DMS 273 treated with DMSO at 0.1 percent for 48 hours (cell line): ENCODE results near the gene BAIAP2L1.
"Not testable (repeated sequence)": the region's sequence is repeated elsewhere in the genome, so short reads cannot be mapped to it uniquely, and the experiment has no call there.

ENCODE experiments used
- DNase-seq: peaks from one replicate; lab custom pipeline; 2025; lab: John Stamatoyannopoulos, UW

Gene BAIAP2L1

DNA sequence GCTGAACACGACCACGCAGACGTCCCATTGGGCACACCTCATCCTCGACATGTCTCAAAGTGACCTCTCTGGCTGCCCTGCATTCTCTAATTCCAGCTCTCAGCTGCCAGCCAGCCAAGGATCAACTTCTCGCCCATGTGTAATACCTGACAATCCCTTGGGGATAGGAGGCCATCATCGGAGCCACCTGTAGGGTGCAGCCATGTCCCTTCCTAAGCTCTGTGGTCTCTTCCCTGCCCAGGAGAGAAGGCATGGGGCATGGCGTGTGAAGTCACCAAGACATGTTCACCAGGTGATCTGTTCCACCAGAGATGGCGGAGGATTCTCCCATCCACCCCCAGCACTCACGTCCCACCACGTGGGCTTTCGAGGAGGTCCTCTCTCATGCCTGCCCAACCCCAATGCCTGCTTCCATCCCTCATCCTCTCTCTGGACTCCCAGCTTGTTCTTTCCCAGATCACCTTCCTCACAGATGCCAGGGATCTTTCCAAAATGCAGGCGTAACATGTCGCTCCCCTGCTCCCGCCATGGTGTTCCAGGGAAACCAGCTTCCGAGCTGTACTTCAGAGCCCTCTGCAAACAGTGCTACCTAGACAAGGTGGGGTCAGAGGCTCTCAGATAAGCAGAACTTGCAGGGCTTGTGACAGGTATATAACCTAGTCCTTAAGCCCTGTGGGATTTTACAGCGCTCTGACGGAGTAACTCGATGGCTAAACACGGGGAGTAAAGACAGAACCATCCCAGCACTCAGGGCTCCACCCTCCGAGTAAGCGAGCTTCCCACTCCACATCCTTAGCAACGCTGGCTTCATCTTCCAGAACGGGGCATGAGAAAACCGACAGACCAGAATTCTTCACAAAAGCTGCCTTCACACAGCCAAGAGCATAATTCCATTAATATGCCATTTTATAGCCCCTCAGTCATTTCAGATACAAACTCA, 78.3 kb downstream of the BAIAP2L1 start:
- no peak for DNase-seq

DNA sequence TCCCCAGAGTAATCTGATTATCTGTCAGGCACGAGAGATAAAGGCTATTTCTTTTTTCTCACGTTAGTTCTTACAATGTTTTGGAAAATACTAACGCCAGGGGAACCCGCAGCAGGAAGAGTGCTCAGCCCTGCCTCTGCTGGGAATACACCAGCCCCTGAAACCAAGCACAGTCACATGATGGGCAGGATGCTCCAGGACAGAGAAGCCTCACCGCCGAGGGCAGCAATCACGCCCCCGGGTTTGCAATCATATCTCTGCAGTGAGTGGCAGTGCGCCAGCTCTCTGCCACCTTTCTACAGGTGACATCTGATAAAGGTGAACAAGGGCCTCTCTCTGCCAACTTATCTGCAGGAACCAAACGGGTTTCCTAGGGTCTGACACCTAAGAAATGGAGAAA, 79.6 kb downstream of the BAIAP2L1 start:
- no peak for DNase-seq

- no peak for DNase-seq
These were observed 81.7 kb downstream of the BAIAP2L1 start for GRCh38 chr7:98319176-98319575.

- no peak for DNase-seq
These were observed 83.4 kb downstream of the BAIAP2L1 start for GRCh38 chr7:98317366-98318040.

GRCh38 chr7:98315994-98316527, 84.8 kb downstream of the BAIAP2L1 start:
- not testable (repeated sequence) for DNase-seq

GRCh38 chr7:98315318-98315993, 85.4 kb downstream of the BAIAP2L1 start:
- no peak for DNase-seq

DNA sequence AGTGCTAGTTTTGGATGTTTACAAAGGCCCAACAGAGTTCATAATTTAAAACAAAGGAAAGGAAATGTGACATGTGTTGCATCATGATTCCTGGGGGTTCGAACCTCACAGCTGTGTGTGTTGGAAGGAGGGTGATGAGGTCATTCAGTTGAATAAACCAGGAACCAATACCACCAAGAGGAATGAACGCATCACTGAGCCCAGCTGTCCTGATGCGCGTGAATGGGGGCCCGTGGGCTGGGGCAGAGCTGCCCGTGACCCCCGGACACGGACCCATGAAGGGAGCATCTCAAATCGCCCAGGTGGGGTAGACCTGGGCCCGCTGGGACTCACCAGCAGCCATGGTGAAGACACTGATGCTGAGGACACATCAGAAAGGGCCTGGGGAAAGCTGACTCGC, 86.4 kb downstream of the BAIAP2L1 start:
- no peak for DNase-seq

DNA sequence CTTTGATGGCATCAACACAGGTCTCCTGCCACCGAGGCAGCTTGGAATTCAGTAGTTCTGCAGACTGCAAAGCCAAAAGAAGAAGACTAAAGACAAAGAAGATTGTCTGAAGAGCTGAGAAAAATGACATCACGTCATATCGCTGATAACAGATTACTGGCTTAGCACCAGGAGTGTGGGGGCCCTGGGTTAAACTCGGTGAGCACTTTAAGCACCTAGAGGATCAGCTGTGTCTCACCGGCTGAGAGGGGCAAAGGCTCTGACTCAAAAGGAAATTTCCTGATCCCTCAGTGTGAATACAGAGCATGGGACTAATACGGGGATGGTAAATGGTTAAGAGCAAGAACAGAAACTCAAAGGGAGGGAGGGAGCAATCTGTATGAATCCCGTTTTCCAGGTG, 88.7 kb downstream of the BAIAP2L1 start:
- no peak for DNase-seq

- no peak for DNase-seq
These were observed 91.3 kb downstream of the BAIAP2L1 start for GRCh38 chr7:98309566-98309965.

DNA sequence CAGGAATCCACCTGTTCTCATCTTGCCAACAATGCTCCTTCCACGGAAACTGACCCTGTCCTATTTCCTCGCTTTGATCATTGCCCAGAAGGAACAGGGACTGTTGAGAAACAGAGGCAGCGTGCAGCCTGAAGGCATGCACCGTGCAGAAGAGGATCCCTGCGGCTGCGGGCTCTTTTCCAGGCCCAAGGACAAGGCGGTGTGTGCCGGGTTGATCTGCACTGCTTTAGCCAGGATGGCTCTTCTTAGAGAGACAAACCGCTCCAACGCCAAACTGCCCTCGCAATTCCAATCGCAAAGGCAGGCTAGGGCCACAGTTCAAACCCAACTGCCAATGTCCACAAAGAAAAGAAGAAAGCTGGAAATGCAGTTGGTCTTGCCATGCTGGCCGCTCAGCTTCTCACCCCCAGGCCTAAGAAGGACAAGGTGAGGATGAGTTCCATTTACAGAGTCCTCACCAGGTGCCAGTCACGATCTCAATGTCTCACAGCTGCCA, 92.9 kb downstream of the BAIAP2L1 start:
- no peak for DNase-seq

DNA sequence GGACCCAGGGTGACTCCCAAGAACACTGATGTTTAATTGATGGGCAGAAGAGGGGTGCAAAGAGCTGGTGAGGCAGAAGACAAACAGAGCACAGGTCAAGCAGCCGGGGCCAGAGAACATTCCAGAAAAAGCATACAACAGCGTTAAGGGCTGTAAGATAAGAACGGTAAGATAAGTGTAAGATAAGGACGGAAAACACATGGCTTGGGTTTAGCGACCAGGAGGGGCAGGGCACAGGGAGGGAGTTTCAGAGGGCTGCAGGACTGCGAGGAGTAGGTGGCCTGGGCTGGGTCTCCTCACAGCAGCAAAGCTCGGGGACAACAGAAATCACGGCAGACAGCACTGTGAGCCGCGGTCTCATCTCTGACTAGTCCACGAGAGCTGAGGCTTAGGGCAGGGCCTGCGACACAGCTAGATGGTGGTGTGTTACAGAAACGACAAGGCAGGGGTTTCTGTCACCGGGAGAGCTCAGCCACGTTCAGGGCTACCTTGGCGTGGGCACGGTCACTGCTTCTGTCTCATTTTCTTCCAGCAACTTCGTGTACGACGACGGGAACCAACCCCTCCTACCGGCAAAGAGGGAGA, 94.8 kb downstream of the BAIAP2L1 start:
- DNase-seq = no peak

DNA sequence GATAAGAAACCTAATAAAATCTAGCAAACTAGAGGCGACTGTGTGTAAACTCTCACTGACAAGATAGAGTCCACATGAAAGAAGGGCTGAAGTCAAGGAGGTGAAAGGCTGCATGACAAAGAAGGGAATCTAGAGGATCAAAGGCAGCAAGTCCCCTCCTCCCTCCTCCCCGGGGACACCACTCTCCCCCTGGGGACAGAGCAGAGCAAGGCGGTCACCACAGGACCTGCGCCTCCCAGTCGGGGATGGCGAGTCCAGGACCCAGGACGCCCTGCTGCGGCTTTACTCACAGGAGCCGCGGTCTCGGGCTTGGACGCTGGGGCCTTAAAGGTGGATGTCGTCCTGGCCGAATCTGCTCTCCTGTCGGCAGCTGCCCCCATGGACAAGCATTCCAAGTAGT, 97.0 kb downstream of the BAIAP2L1 start:
- DNase-seq = no peak

DNA sequence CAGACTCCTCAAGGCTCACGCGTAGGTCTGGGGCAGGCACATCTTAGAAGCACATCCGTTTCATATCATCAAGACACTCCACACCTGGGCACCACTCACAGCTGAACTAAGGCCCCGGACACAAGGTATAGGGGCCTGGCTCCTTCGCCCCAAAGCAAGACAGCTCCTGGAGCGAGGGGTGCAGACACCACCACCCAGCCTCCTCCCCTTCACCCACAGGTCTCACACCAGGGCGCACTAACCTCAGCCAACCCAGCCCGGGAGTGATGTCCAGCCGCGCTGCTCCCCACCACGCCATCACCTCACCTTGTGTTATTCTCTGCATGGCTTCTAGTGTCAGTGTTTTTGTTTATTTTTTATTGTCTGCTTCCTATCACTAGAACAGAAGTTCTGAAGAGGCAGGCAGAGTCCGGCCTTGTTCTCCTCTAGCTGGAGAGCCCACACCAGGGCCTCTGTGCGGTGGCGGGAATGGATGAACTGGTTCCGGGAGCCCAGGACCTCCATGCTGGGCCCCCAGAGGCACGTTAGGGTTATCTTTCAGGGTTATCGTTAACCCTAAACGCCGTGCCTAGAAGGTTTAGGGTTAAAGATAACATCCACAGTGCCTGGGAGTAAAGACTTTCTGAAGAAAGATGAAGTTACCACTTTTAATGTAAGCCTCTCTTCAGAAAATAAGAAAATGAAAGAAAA, 97.6 kb downstream of the BAIAP2L1 start:
- no peak for DNase-seq

- no peak for DNase-seq
These were observed 99.0 kb downstream of the BAIAP2L1 start for GRCh38 chr7:98301693-98302470.

DNA sequence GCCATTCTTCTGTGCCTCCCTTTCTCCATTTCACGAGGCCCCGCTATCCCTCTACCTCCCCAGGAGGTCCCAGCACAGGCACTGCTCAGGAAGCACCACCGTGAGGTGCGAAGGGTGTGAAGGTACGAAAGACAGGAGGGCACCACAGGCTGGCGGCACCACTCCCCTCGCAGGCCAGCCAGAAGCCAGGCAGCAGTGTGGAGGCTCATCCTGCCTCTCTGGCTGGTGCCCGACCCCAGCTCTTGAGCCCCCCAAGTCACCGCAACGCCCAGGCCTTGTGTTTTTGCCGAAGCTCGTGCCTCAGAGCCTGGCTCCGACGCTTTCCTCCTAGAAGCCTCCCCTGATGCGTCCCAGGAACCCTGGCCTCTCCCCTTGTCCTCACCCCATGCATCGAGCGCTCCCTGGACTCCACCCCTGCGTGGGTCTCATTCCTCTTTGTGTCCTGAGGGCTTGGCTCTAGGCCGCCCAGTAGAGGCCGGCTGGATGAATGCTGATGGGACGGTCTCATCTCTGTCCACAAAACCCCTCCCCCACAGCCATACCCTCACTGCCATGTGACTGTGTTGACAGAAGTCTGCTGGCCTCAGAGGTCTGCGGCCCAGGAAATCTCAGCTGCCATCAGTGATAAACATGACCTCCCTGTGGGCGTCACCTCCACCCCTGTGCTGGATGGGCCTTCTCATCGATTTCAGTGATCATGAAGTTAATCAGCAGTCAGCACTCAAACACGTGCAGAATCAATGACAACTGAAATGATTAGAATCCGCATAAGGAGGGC, 100.1 kb downstream of the BAIAP2L1 start:
- no peak for DNase-seq

DNA sequence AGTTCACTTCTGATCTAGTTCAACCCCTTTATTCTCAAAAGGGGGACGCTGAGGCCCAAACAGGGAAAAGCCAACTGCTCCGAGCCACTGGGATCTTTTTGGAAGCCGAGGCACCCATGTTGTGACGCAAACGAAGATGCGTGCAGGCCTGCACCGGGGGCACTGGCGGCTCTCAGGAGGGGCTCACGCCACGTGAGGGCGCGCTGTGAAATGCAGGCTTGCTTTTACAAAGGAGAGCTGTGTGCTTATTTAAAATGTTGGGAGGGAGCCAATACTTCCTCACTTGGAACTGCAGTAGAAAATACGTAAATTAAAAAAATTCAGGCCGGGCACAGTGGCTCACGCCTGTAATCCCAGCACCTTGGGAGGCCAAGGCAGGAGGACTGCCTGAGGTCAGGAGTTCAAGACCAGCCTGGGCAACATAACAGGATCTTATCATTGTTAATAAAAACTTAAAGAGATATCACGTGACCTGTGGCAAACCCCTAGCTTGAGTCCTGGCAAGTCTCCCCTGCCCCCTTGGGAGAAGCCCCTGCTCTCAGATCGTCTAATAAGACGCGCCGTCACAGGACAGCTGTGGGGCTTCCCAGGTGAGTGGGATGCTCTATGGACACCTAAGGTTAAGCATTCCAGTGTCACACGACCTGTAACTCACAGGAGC, 103.1 kb downstream of the BAIAP2L1 start:
- no peak for DNase-seq

GRCh38 chr7:98296833-98297232, 104.1 kb downstream of the BAIAP2L1 start:
- no peak for DNase-seq

DNA sequence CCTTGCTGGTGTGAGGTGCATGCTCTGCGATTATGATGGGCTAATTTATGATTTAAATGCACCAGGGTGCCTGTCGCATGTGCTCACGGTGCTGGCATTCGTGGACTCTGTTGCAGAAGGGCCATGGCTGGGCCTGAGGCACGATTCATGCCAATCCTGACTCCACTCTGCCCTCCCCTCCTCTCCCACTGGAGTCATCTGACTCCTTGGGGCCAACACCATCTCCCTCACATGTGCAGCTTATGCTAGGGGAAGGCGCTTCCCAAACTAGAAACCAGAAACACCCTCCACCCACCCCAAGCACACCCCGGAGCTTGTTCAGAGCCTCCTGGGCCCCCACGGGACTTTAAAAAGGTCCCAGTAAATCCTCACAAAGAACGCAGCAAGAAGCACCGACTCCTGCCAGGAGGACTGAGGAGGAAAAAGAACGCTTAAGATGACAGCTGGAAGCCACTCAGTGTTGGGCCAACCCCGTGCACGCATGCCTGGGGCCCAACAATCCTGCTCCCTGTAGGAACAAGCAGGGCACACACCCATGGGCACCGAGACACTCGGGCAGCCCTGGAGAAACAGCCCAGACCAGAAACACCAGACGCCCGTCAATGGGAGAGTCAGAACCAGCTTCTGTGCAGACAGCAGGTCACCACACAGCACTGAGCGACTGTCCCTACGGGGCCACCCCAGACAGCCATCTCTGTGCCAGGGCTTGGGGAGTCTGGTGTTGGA, 105.3 kb downstream of the BAIAP2L1 start:
- DNase-seq = no peak
